ENCODE measurements around the gene PSMD5. TPM values are rescaled to one million over a fixed set of nuclear protein-coding genes. Genes with fewer than 3 reads are reported as not detected.

PSMD5 gene
- total RNA-seq, 1 experiment from 2014 or later: 53.0 TPM

GRCh38 chr9:120869726-120870125 is 27.0 kb upstream of the PSMD5 start:
- ATAC-seq: no peak
- in situ Hi-C loops (cut with HindIII; ENCODE audit: low pct_unique_long_range_greater_than_20kb, low sequenced_read_pairs) (no loop called here), intact Hi-C loops (cut with micrococcal nuclease; ENCODE audit: unreplicated experiment) (no loop called here)
- Histone ChIP-seq H3K9me3 (ENCODE audit: control insufficient read depth, insufficient read depth, low read depth, low read length) (no peaks in the 10 kb centered on the region), H3K27me3 (ENCODE audit: control insufficient read depth, insufficient read depth, low read length) (no peaks in the 10 kb centered on the region), H3K4me1 (ENCODE audit: control insufficient read depth, insufficient read depth, low read length) (peaks cover 31% of the 10 kb centered on the region), H3K36me3 (ENCODE audit: control insufficient read depth, insufficient read depth, low read length) (peaks cover 3% of the 10 kb centered on the region; the same call in 1 of the 2 replicates), H3K4me3 (ENCODE audit: low read depth in 2 of 2, low read length in 2 of 2) (no peak overlapping the region), H3K27ac (ENCODE audit: low read length) (peak overlapping the region; percentile 76)
- no peak for DNase-seq (ENCODE audit: low read depth, low spot score)
- no TSS peak for BruUV-seq (replicated peaks)
- POLR2A ChIA-PET: no interaction called here
- CTCF ChIA-PET: no interaction called here
- no peak for TF ChIP-seq REST (IDR thresholded peaks at IDR 0.05; ENCODE audit: insufficient read depth in 1 of 2, low read depth in 2 of 2, low read length in 1 of 2)
- TF ChIP-seq POLR2AphosphoS5 (IDR thresholded peaks at IDR 0.05; ENCODE audit: low read depth, low read length): no peak
- TF ChIP-seq, protein P1, sequence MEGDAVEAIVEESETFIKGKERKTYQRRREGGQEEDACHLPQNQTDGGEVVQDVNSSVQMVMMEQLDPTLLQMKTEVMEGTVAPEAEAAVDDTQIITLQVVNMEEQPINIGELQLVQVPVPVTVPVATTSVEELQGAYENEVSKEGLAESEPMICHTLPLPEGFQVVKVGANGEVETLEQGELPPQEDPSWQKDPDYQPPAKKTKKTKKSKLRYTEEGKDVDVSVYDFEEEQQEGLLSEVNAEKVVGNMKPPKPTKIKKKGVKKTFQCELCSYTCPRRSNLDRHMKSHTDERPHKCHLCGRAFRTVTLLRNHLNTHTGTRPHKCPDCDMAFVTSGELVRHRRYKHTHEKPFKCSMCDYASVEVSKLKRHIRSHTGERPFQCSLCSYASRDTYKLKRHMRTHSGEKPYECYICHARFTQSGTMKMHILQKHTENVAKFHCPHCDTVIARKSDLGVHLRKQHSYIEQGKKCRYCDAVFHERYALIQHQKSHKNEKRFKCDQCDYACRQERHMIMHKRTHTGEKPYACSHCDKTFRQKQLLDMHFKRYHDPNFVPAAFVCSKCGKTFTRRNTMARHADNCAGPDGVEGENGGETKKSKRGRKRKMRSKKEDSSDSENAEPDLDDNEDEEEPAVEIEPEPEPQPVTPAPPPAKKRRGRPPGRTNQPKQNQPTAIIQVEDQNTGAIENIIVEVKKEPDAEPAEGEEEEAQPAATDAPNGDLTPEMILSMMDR (IDR thresholded peaks at IDR 0.05): no peak
- TF ChIP-seq SIN3A (IDR thresholded peaks at IDR 0.05; ENCODE audit: borderline replicate concordance, insufficient read depth, low read depth, low read length): no peak
- TF ChIP-seq TCF7L2 (IDR thresholded peaks at IDR 0.05; ENCODE audit: low read depth, low read length): no peak

DNA sequence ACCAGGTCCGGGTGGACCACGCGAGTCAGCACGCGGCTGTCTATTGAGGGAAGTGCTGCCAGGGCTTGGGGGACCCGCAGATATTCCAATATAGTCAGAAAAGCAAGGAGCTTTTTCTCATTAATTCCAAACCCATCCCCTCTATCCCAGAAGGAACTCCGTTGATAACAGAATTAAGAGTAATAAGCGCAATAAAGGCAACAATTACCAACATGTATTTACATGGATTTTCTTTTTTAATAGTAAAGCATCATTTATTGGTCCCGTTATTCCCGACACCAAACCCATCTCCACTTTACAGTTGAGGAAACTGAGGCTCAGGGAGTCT is 26.6 kb upstream of the PSMD5 start:
- Histone ChIP-seq H3K4me1 (ENCODE audit: control insufficient read depth, insufficient read depth, low read length) (peaks cover 27% of the 10 kb centered on the region), H3K27me3 (ENCODE audit: control insufficient read depth, insufficient read depth, low read length) (no peaks in the 10 kb centered on the region), H3K36me3 (ENCODE audit: control insufficient read depth, insufficient read depth, low read length) (peaks cover 3% of the 10 kb centered on the region; the same call in 1 of the 2 replicates), H3K27ac (ENCODE audit: low read length) (peak overlapping the region; percentile 76), H3K9me3 (ENCODE audit: control insufficient read depth, insufficient read depth, low read depth, low read length) (no peaks in the 10 kb centered on the region), H3K4me3 (ENCODE audit: low read depth in 2 of 2, low read length in 2 of 2) (peak overlapping the region; percentile 34 to 50)
- intact Hi-C loops (cut with micrococcal nuclease; ENCODE audit: unreplicated experiment) (no loop called here), in situ Hi-C loops (cut with HindIII; ENCODE audit: low pct_unique_long_range_greater_than_20kb, low sequenced_read_pairs) (no loop called here)
- BruUV-seq (replicated peaks): no TSS peak
- CTCF ChIA-PET: interaction anchor here (1.0 kb wide), 1 partner anchor 116 kb away, joined by 5 read pairs; no protein-coding TSS in a partner anchor
- POLR2A ChIA-PET: no interaction called here
- no peak for TF ChIP-seq REST (IDR thresholded peaks at IDR 0.05; ENCODE audit: insufficient read depth in 1 of 2, low read depth in 2 of 2, low read length in 1 of 2)
- no peak for TF ChIP-seq SIN3A (IDR thresholded peaks at IDR 0.05; ENCODE audit: borderline replicate concordance, insufficient read depth, low read depth, low read length)
- no peak for TF ChIP-seq TCF7L2 (IDR thresholded peaks at IDR 0.05; ENCODE audit: low read depth, low read length)
- TF ChIP-seq POLR2AphosphoS5 (IDR thresholded peaks at IDR 0.05; ENCODE audit: low read depth, low read length): no peak
- TF ChIP-seq, protein P1 (IDR thresholded peaks at IDR 0.05): peak; percentile 54
- ATAC-seq (no peak), DNase-seq (ENCODE audit: low read depth, low spot score) (no peak)
